Psoas muscle (tissue), 8 donors: ENCODE data around the gene CPOX. TPM values are rescaled to one million over a fixed set of nuclear protein-coding genes. Genes with fewer than 3 reads are reported as not detected.

Source experiments
- ATAC-seq, 4 donors: fragments of 200-7000 bp; cut with Tn5 transposase; one replicate each; pipeline ENCODE4 v1.9.1; 2020; ENCODE audit warnings: moderate library complexity in 3 of 4, mild to moderate bottlenecking in 2 of 4
- DNase-seq, 2 donors: peaks; one replicate each; pipeline ENCODE4 v3.0.0-alpha.2; 2020
- H3K27ac ChIP-seq: fragments of 200-600 bp; one replicate; pipeline ENCODE4 v1.8.0; 2022
- H3K27me3 ChIP-seq, 3 donors: fragments of 200-600 bp in 1 of 3; one replicate each; pipeline versions ENCODE4 v1.6.1 to v1.8.0; 2013 to 2022; ENCODE audit warnings: low read length in 2 of 3, mild to moderate bottlenecking in 2 of 3, moderate library complexity in 1 of 3; ENCODE audit not compliant: insufficient read depth in 3 of 3
- H3K36me3 ChIP-seq, 2 donors: fragments of 200-600 bp in 1 of 2; one replicate each; pipeline versions ENCODE4 v1.6.1 to v1.8.0; 2013 to 2022; ENCODE audit warnings: low read depth in 1 of 2, mild to moderate bottlenecking in 1 of 2, moderate library complexity in 1 of 2; ENCODE audit not compliant: insufficient read depth in 1 of 2
- H3K4me1 ChIP-seq: fragments of 200-600 bp; one replicate; pipeline ENCODE4 v1.8.0; 2022
- H3K4me3 ChIP-seq: fragments of 200-600 bp; one replicate; pipeline ENCODE4 v1.8.0; 2022; ENCODE audit warnings: mild to moderate bottlenecking
- H3K9me3 ChIP-seq: fragments of 200-600 bp; one replicate; pipeline ENCODE4 v1.8.0; 2022
- WGBS, 3 donors: extraction: QIAGEN DNeasy Blood & Tissue Kit; methylation state at CpG; one replicate each; pipeline versions ENCODE4 v1.1.6 to v1.1.7; 2013; 5-methylcytosine and 5-hydroxymethylcytosine counted together
- intact Hi-C, 2 donors: fragments of 100-400 bp; cut with DNase I; formaldehyde crosslinking; loops; one replicate each; pipeline versions ENCODE4 v1.11.0 to v1.14.2; 2022
- polyA plus RNA-seq, 3 donors: library from polyadenylated mRNA; stranded (reverse); fragments of 200-250 nt; gene quantifications; one replicate each; pipeline ENCODE4 v1.2.3, GENCODE V29; 2013
- total RNA-seq, 4 donors: library from RNA; stranded (reverse); fragmentation: NEBNext Ultra II Directional in 2 of 4; extraction: Animal tissue kit (Norgen Biotek cat#: 25700) in 2 of 4; gene quantifications; one replicate each; pipeline versions ENCODE4 v1.2.1 to v1.2.4, GENCODE V29; 2021 to 2023
- TF ChIP-seq, protein P1 (sequence below): fragments of 200-600 bp; IDR thresholded peaks from one replicate; pipeline ENCODE4 v1.8.0; 2022; ENCODE audit warnings: antibody characterized with exemption
- donor health status: healthy with polysubstance abuse.
- donor health status: DM: no; HTN: no; CAD: no; lungs with moderate emphysema.
- donor health status: Bipolar disorder and iron deficiency.
- donor health status: healthy.
- donor health status: DM: yes; HTN: yes; CAD: no.
- donor health status: DM: no; HTN: no; CAD: no.
- donor health status: DM: no; HTN: no; CAD: no.
- donor health status: DM: yes; HTN: yes; CAD: no.

Gene CPOX
- total and polyA plus RNA-seq, 7 donors, result 5.8 to 16.4 (median 7.1) TPM

DNA sequence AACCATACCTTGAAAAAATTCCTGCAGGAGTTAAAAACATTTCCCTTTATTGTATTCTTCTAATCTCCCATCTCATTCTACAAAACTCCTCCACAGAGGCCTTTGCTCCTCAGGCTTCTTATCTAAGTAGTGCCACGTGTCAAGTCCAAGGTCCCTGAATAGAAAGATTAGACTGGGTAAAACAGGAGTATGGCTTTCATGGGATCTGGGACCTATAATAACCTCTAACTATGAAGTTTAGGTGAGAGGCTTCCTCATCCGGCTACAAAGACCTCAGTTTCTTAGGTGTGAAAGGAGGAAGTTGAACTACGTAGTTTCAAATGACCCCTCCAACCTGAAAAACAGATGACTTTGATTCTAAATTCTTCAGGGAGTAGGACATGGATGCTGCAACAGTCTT is 41.7 kb downstream of the CPOX start:
- DNase-seq (no peak), ATAC-seq (no peak)
- intact Hi-C loops, result no loop called here

GRCh38 chr3:98551236-98551635 is 42.2 kb downstream of the CPOX start:
- Histone ChIP-seq H3K27ac (no peak overlapping the region), H3K36me3 (no peaks in the 10 kb centered on the region), H3K4me1 (no peaks in the 10 kb centered on the region), H3K27me3 (no peaks in the 10 kb centered on the region), H3K9me3 (no peaks in the 10 kb centered on the region), H3K4me3 (no peak overlapping the region)
- TF ChIP-seq, protein P1, sequence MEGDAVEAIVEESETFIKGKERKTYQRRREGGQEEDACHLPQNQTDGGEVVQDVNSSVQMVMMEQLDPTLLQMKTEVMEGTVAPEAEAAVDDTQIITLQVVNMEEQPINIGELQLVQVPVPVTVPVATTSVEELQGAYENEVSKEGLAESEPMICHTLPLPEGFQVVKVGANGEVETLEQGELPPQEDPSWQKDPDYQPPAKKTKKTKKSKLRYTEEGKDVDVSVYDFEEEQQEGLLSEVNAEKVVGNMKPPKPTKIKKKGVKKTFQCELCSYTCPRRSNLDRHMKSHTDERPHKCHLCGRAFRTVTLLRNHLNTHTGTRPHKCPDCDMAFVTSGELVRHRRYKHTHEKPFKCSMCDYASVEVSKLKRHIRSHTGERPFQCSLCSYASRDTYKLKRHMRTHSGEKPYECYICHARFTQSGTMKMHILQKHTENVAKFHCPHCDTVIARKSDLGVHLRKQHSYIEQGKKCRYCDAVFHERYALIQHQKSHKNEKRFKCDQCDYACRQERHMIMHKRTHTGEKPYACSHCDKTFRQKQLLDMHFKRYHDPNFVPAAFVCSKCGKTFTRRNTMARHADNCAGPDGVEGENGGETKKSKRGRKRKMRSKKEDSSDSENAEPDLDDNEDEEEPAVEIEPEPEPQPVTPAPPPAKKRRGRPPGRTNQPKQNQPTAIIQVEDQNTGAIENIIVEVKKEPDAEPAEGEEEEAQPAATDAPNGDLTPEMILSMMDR, result no peak
- DNase-seq (no peak), ATAC-seq (no peak)
- intact Hi-C loops, result no loop called here
- 85 to 90% (median 90%) methylated on average over 2 of the region's 2 CpGs for WGBS, 3 donors

More for the DNA sequence above, 41.7 kb downstream of the CPOX start:
- 69 to 77% (median 72%) methylated on average over 3 of the region's 3 CpGs for WGBS, 3 donors
- TF ChIP-seq, protein P1, result no peak
- no peaks in the 10 kb centered on the region for H3K36me3 ChIP-seq
- H3K27me3 ChIP-seq, result no peaks in the 10 kb centered on the region
- no peaks in the 10 kb centered on the region for H3K4me1 ChIP-seq
- H3K27ac ChIP-seq, result no peak overlapping the region
- H3K4me3 ChIP-seq, result no peak overlapping the region
- H3K9me3 ChIP-seq, result no peaks in the 10 kb centered on the region

- H3K27me3 ChIP-seq, result no peaks in the 10 kb centered on the region
- TF ChIP-seq, protein P1, result no peak
- DNase-seq, result no peak
- no peaks in the 10 kb centered on the region for H3K9me3 ChIP-seq
- H3K27ac ChIP-seq, result no peak overlapping the region
- 87 to 90% (median 88%) methylated on average over 3 of the region's 3 CpGs for WGBS, 3 donors
- no peaks in the 10 kb centered on the region for H3K4me1 ChIP-seq
- ATAC-seq, result no peak
- intact Hi-C loops, result no loop called here
- H3K4me3 ChIP-seq, result no peak overlapping the region
- no peaks in the 10 kb centered on the region for H3K36me3 ChIP-seq
Measured at GRCh38 chr3:98550833-98551232, 42.6 kb downstream of the CPOX start.

- no peaks in the 10 kb centered on the region for H3K4me1 ChIP-seq
- H3K9me3 ChIP-seq, result no peaks in the 10 kb centered on the region
- H3K36me3 ChIP-seq, result no peaks in the 10 kb centered on the region
- no peak overlapping the region for H3K4me3 ChIP-seq
- WGBS, 3 donors, result 66 to 91% (median 83%) methylated on average over 5 of the region's 5 CpGs
- DNase-seq (no peak), ATAC-seq (no peak)
- TF ChIP-seq, protein P1, result no peak
- no peaks in the 10 kb centered on the region for H3K27me3 ChIP-seq
- no peak overlapping the region for H3K27ac ChIP-seq
- intact Hi-C loops, result no loop called here
Measured at GRCh38 chr3:98548544-98548943, 44.9 kb downstream of the CPOX start.

DNA sequence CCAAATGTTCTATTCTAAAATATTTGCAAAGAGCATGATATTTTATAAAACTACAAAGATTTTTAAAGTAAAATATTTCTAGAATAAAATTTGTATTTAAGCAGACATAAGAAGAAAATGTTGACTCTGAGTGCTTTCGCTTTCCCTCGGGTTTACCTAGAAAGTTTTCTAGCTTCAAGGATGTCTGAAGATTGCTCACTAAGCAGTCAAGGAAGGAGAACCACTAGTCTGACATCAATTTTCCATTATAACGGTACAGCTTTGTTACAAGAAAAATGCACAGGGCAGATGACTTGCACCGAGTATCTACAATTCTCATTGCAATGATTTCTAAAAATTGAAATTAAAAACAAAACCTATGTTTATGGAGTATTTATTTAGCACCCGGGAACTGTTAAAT is 47.5 kb downstream of the CPOX start:
- Histone ChIP-seq H3K36me3 (no peaks in the 10 kb centered on the region), H3K9me3 (no peaks in the 10 kb centered on the region), H3K4me3 (no peak overlapping the region), H3K4me1 (no peaks in the 10 kb centered on the region), H3K27ac (no peak overlapping the region), H3K27me3 (no peaks in the 10 kb centered on the region)
- TF ChIP-seq, protein P1, result no peak
- 79 to 84% (median 84%) methylated on average over 5 of the region's 5 CpGs for WGBS, 3 donors
- no peak for ATAC-seq
- intact Hi-C loops, result no loop called here
- DNase-seq, result no peak
